ENCODE data around the gene THSD8.

Gene THSD8

GRCh38 chr19:12757544-12758274, 44.2 kb upstream of the THSD8 start:
- no peak overlapping the region for H3K9ac ChIP-seq (ENCODE audit: low read length)
- no peaks in the 10 kb centered on the region for H3K36me3 ChIP-seq (replicated peaks; ENCODE audit: low read depth, low read length)
- H3K27me3 ChIP-seq (ENCODE audit: low read depth, low read length) = 0 out of 2 replicates have a peak, but pooled peaks cover 5% of the 10 kb centered on the region
- no peaks in the 10 kb centered on the region for H3K9me3 ChIP-seq (ENCODE audit: insufficient read depth, low read length)
- TF ChIP-seq EZH2phosphoT487 (IDR thresholded peaks at IDR 0.05; ENCODE audit: low read depth) (no peak), CTCF (IDR thresholded peaks at IDR 0.05; ENCODE audit: low read depth, low read length) (no peak)
- no peak overlapping the region for H3K27ac ChIP-seq (ENCODE audit: low read length)
- H2AFZ ChIP-seq (ENCODE audit: low read depth, low read length) = no peak overlapping the region
- H4K20me1 ChIP-seq (ENCODE audit: insufficient read depth, low read length) = no peaks in the 10 kb centered on the region
- H3K4me2 ChIP-seq (ENCODE audit: low read length) = no peak overlapping the region
- no peaks in the 10 kb centered on the region for H3K79me2 ChIP-seq (ENCODE audit: low read length)
- H3K4me1 ChIP-seq (ENCODE audit: low read length) = no peaks in the 10 kb centered on the region
- H3K4me3 ChIP-seq (ENCODE audit: low read length) = no peak overlapping the region

GRCh38 chr19:12759686-12760085, 42.2 kb upstream of the THSD8 start:
- H3K27me3 ChIP-seq (ENCODE audit: low read depth, low read length) = no peaks in the 10 kb centered on the region
- no peak overlapping the region for H3K9ac ChIP-seq (ENCODE audit: low read length)
- no peak overlapping the region for H3K27ac ChIP-seq (ENCODE audit: low read length)
- no peaks in the 10 kb centered on the region for H3K9me3 ChIP-seq (ENCODE audit: insufficient read depth, low read length)
- H3K4me3 ChIP-seq (ENCODE audit: low read length) = no peak overlapping the region
- no peaks in the 10 kb centered on the region for H3K79me2 ChIP-seq (ENCODE audit: low read length)
- no peaks in the 10 kb centered on the region for H3K4me1 ChIP-seq (ENCODE audit: low read length)
- peaks cover 7% of the 10 kb centered on the region for H3K36me3 ChIP-seq (replicated peaks; ENCODE audit: low read depth, low read length)
- no peaks in the 10 kb centered on the region for H4K20me1 ChIP-seq (ENCODE audit: insufficient read depth, low read length)
- H3K4me2 ChIP-seq (ENCODE audit: low read length) = no peak overlapping the region
- no peak for TF ChIP-seq EZH2phosphoT487 (IDR thresholded peaks at IDR 0.05; ENCODE audit: low read depth)
- no peak overlapping the region for H2AFZ ChIP-seq (ENCODE audit: low read depth, low read length)

GRCh38 chr19:12763100-12763499, 38.8 kb upstream of the THSD8 start:
- TF ChIP-seq CTCF (IDR thresholded peaks at IDR 0.05; ENCODE audit: low read depth, low read length) (no peak), EZH2phosphoT487 (IDR thresholded peaks at IDR 0.05; ENCODE audit: low read depth) (no peak)
- peaks cover 7% of the 10 kb centered on the region for H3K36me3 ChIP-seq (replicated peaks; ENCODE audit: low read depth, low read length)
- H3K9ac ChIP-seq (ENCODE audit: low read length) = no peak overlapping the region
- no peaks in the 10 kb centered on the region for H4K20me1 ChIP-seq (ENCODE audit: insufficient read depth, low read length)
- H3K27me3 ChIP-seq (ENCODE audit: low read depth, low read length) = no peaks in the 10 kb centered on the region
- H3K4me1 ChIP-seq (ENCODE audit: low read length) = peaks cover 3% of the 10 kb centered on the region; the same call in 1 of the 2 replicates
- H3K9me3 ChIP-seq (ENCODE audit: insufficient read depth, low read length) = no peaks in the 10 kb centered on the region
- H3K4me2 ChIP-seq (ENCODE audit: low read length) = no peak overlapping the region
- no peaks in the 10 kb centered on the region for H3K79me2 ChIP-seq (ENCODE audit: low read length)
- H3K4me3 ChIP-seq (ENCODE audit: low read length) = no peak overlapping the region
- H2AFZ ChIP-seq (ENCODE audit: low read depth, low read length) = no peak overlapping the region
- no peak overlapping the region for H3K27ac ChIP-seq (ENCODE audit: low read length)

GRCh38 chr19:12764698-12765097, 37.2 kb upstream of the THSD8 start:
- Histone ChIP-seq H3K79me2 (ENCODE audit: low read length) (no peaks in the 10 kb centered on the region), H3K9me3 (ENCODE audit: insufficient read depth, low read length) (no peaks in the 10 kb centered on the region), H4K20me1 (ENCODE audit: insufficient read depth, low read length) (no peaks in the 10 kb centered on the region), H3K27ac (ENCODE audit: low read length) (no peak overlapping the region), H2AFZ (ENCODE audit: low read depth, low read length) (no peak overlapping the region), H3K4me2 (ENCODE audit: low read length) (no peak overlapping the region), H3K27me3 (ENCODE audit: low read depth, low read length) (no peaks in the 10 kb centered on the region), H3K9ac (ENCODE audit: low read length) (no peak overlapping the region), H3K4me3 (ENCODE audit: low read length) (no peak overlapping the region), H3K36me3 (replicated peaks; ENCODE audit: low read depth, low read length) (peaks cover 7% of the 10 kb centered on the region), H3K4me1 (ENCODE audit: low read length) (peaks cover 3% of the 10 kb centered on the region; the same call in 1 of the 2 replicates)
- no peak for TF ChIP-seq EZH2phosphoT487 (IDR thresholded peaks at IDR 0.05; ENCODE audit: low read depth)
- TF ChIP-seq CTCF (IDR thresholded peaks at IDR 0.05; ENCODE audit: low read depth, low read length) = no peak

Measured in OCI-LY3 (cell line).